ENCODE results near the gene LAIR2. TPM values are rescaled to one million over a fixed set of nuclear protein-coding genes. Genes with fewer than 3 reads are reported as not detected.

Gene LAIR2
- total RNA-seq, 1 experiment from 2014 or later, result not detected

GRCh38 chr19:54462655-54463530, 39.7 kb upstream of the LAIR2 start:
- Histone ChIP-seq H3K4me1 (ENCODE audit: control insufficient read depth in 1 of 2, insufficient read depth in 2 of 2, low read length in 2 of 2) (peaks cover 7 to 26% of the 10 kb centered on the region in 2 experiments; a peak in 3 of 4 replicates), H3K36me3 (ENCODE audit: control insufficient read depth in 1 of 2, insufficient read depth in 2 of 2, low read length in 2 of 2) (peaks cover 21 to 24% of the 10 kb centered on the region in 2 experiments; a peak in 3 of 4 replicates), H4K20me1 (ENCODE audit: insufficient read depth) (no peaks in the 10 kb centered on the region), H3K27ac (ENCODE audit: low read depth, low read length) (peak overlapping the region; percentile 99), H3K9ac (ENCODE audit: low read length) (peak overlapping the region; percentile 96), H3K79me2 (ENCODE audit: insufficient read depth, low read length) (peaks cover 45% of the 10 kb centered on the region), H3K4me3 (replicated peaks in 1 of 2; ENCODE audit: low read depth in 1 of 2, low read length in 2 of 2) (peak overlapping the region; percentile 61 to 83), H3K4me2 (ENCODE audit: low read length) (peak overlapping the region; percentile 97), H3K9me2 (ENCODE audit: insufficient read depth) (no peaks in the 10 kb centered on the region), H2AFZ (ENCODE audit: low read depth, low read length, poor library complexity, severe bottlenecking) (no peak overlapping the region), H3K27me3 (ENCODE audit: insufficient read depth, low read length) (no peaks in the 10 kb centered on the region), H3K9me3 (ENCODE audit: control insufficient read depth in 1 of 2, insufficient read depth in 1 of 2, low read depth in 1 of 2, low read length in 2 of 2) (no peaks in the 10 kb centered on the region)
- ATAC-seq (peak; percentile 33), DNase-seq (ENCODE audit: low read depth, low spot score) (no peak)
- ChIA-PET RAD21 (ENCODE audit: low non-redundant PET in 1 of 2, low total read pairs in 2 of 2, uncharacterized antibody in 2 of 2, unreplicated experiment in 2 of 2) (no interaction called here), POLR2A (interaction anchor here (0.7 to 1.9 kb wide), 7 partner anchors 8 to 627 kb away, joined by 3 to 17 read pairs (median 7); partner anchors contain the start of genes CDC42EP5 and LENG8), CTCF (interaction anchor here (0.7 to 1.6 kb wide), 3 partner anchors 14 to 71 kb away, joined by 4 to 8 read pairs (median 5); partner anchors contain the start of gene LENG8)
- intact Hi-C loops (cut with micrococcal nuclease), result loop anchor here (1.0 kb wide), 1 partner anchor 14 kb away; the partner anchor contains the start of gene LENG8
- BruUV-seq (replicated peaks), result no TSS peak
- TF ChIP-seq CTCF (IDR thresholded peaks at IDR 0.05 in 2 of 3, conservative IDR thresholded peaks at IDR 0.05 in 1 of 3; ENCODE audit: borderline replicate concordance in 1 of 3, insufficient read depth in 1 of 3, low read depth in 2 of 3, low read length in 2 of 3), result peak; percentile 39 to 55 (median 41); a peak in 5 of 6 replicates
- peak; percentile 82; the same call in 1 of the 2 replicates for TF ChIP-seq MAX (IDR thresholded peaks at IDR 0.05)
- peak; percentile 28 for TF ChIP-seq YY1 (IDR thresholded peaks at IDR 0.05; ENCODE audit: extremely low read depth, insufficient replicate concordance, low read depth, low read length)
- no peak for TF ChIP-seq RAD21 (IDR thresholded peaks at IDR 0.05; ENCODE audit: low read depth)
- no peak for TF ChIP-seq FOSL1 (IDR thresholded peaks at IDR 0.05; ENCODE audit: low read depth)
- TF ChIP-seq ELF1 (IDR thresholded peaks at IDR 0.05; ENCODE audit: borderline replicate concordance, low read depth), result no peak
- peak; percentile 94 for TF ChIP-seq ZFX (IDR thresholded peaks at IDR 0.05)
- peak; percentile 58; the same call in 1 of the 2 replicates for TF ChIP-seq SIN3A (IDR thresholded peaks at IDR 0.05; ENCODE audit: low read depth)
- no peak for TF ChIP-seq SP1 (IDR thresholded peaks at IDR 0.05; ENCODE audit: low read depth)
- TF ChIP-seq JUND (IDR thresholded peaks at IDR 0.05), result no peak
- TF ChIP-seq TCF7L2 (IDR thresholded peaks at IDR 0.05; ENCODE audit: borderline replicate concordance, extremely low read depth, insufficient read depth, insufficient read length), result no peak
- no peak for TF ChIP-seq ZBTB33 (IDR thresholded peaks at IDR 0.05; ENCODE audit: extremely low read depth, insufficient replicate concordance, low read length)
- TF ChIP-seq EZH2 (IDR thresholded peaks at IDR 0.05), result no peak
- no peak for TF ChIP-seq SRF (IDR thresholded peaks at IDR 0.05; ENCODE audit: low read depth)
- TF ChIP-seq EZH2phosphoT487 (IDR thresholded peaks at IDR 0.05; ENCODE audit: borderline replicate concordance), result no peak
- no peak for TF ChIP-seq REST (IDR thresholded peaks at IDR 0.05; ENCODE audit: low read depth)
- no peak for TF ChIP-seq CEBPB (IDR thresholded peaks at IDR 0.05; ENCODE audit: low read depth)

Data from HCT116 (cell line).